ENCODE data around the gene FFAR2. TPM values are rescaled to one million over a fixed set of nuclear protein-coding genes. Genes with fewer than 3 reads are reported as not detected.
"Not testable (repeated sequence)": the region's sequence is repeated elsewhere in the genome, so short reads cannot be mapped to it uniquely, and the experiment has no call there.

FFAR2 gene
- total RNA-seq, 2 donors from 2014 or later: 0.16 to 0.55 TPM

DNA sequence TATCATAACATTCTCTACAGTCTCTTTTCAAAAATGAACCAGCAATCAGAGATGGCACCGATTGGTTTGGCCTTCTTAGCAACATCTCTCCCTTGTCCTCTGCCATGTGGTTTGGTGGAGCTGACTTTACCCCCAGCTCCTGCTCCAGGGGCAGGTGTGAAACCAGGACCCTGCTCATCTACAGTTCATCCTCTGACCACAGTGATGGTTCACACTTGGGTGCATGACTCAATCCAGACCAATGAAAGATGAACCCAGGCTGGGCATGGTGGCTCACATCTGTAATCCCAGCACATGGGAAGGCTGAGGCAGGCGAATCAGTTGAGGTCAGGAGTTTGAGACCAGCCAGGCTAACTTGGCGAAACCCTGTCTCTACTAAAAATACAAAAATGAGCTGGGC is 33.6 kb upstream of the FFAR2 start:
- Mint-ChIP-seq H3K4me1 (peaks cover 5% of the 10 kb centered on the region), H3K27ac (no peak overlapping the region), H3K4me3 (no peak overlapping the region), H3K27me3 (peaks cover 51% of the 10 kb centered on the region), H3K36me3 (ENCODE audit: low read depth) (peaks cover 5% of the 10 kb centered on the region)
- H3K9me3 ChIP-seq (ENCODE audit: control insufficient read depth, low read length, poor library complexity, severe bottlenecking): no peaks in the 10 kb centered on the region
- DNase-seq (no peak), ATAC-seq (no peak)

DNA sequence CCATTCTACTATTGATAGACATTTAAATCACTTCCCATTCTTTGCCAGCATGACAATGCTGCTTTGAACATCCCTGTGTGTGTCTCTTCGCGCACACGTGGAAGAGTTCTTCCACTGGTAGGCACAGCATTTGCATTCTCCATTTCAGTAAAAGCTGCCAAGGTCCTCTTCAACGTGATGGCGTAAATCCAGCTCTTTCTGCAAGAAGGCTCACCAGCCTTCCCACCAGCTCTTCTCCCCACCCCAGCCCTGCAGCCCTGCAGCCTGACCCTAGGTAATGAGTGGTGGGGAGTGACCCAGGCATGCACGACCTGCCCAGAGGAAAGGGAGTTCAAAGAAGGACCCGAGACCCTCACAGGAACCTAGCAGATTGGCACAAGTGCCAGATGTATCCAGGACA is 31.7 kb upstream of the FFAR2 start:
- Mint-ChIP-seq H3K36me3 (ENCODE audit: low read depth) (peaks cover 5% of the 10 kb centered on the region), H3K27me3 (peaks cover 51% of the 10 kb centered on the region), H3K4me1 (peaks cover 7% of the 10 kb centered on the region), H3K4me3 (no peak overlapping the region), H3K27ac (no peak overlapping the region)
- DNase-seq (no peak), ATAC-seq (no peak)
- no peaks in the 10 kb centered on the region for H3K9me3 ChIP-seq (ENCODE audit: control insufficient read depth, low read length, poor library complexity, severe bottlenecking)

DNA sequence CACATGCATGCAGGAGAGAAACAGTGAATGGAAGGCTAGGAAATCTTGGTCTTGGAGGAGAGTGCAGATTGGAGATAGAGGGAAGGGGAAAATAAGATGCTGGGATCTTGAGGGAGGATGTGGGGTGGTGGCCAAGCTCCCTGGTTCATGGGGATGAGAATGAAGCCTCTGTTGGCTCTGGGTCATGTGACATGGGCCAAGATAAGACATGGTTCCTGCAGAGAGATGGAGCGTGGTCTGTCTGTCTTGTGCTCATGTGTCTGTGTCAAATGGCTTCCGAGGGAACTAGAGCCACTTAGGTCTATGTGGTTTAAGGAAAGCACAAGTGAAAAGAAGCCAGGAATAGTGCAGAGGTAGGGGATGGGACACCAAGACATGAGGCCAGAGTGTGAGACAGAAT is 30.8 kb upstream of the FFAR2 start:
- ATAC-seq (no peak), DNase-seq (no peak)
- H3K4me1 Mint-ChIP-seq: peaks cover 7% of the 10 kb centered on the region
- no peaks in the 10 kb centered on the region for H3K9me3 ChIP-seq (ENCODE audit: control insufficient read depth, low read length, poor library complexity, severe bottlenecking)
- H3K4me3 Mint-ChIP-seq: no peak overlapping the region
- peaks cover 51% of the 10 kb centered on the region for H3K27me3 Mint-ChIP-seq
- H3K36me3 Mint-ChIP-seq (ENCODE audit: low read depth): peaks cover 5% of the 10 kb centered on the region
- no peak overlapping the region for H3K27ac Mint-ChIP-seq

DNA sequence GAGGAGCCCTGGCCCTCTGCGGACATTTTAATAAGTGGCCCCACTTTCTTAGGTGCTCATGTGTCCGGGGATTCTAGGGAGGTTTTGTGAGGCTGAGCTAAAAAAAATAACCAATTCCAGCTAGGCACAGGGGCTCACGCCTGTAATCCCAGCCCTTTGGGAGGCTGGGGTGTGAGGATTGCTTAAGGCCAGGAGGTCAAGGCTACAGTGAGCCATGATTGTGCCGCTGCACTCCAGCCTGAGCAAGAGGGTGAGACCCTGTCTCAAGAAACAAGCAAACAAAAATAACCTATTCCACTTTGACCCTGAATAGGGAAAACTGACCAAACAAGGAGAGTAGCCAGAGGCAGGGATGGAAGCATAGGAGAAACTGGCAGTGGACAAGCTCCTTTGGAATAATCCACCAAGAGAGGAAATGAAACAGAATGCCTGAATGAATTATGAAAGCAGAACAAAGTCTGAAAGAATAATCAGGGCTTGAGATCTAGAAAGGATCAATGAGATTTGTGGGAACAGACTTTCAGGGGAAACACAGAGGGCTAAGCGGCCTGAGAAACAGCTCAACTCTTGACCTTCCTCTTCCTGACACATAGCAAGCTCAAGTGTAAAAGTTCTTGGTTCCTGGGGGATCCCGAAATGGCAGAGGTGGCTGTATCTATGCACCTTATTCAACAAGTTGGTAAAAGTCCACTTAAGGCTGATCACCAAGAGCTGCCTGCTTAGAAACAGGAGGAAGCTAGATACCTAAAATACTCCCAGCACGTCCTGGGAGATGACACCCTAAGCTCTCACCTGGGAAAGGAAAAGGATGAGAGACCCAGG is 30.1 kb upstream of the FFAR2 start:
- H3K9me3 ChIP-seq (ENCODE audit: control insufficient read depth, low read length, poor library complexity, severe bottlenecking): no peaks in the 10 kb centered on the region
- peaks cover 47% of the 10 kb centered on the region for H3K27me3 Mint-ChIP-seq
- H3K27ac Mint-ChIP-seq: peak overlapping the region; percentile 75
- DNase-seq (no peak), ATAC-seq (no peak)
- H3K36me3 Mint-ChIP-seq (ENCODE audit: low read depth): peaks cover 5% of the 10 kb centered on the region
- H3K4me1 Mint-ChIP-seq: peaks cover 7% of the 10 kb centered on the region
- H3K4me3 Mint-ChIP-seq: no peak overlapping the region

DNA sequence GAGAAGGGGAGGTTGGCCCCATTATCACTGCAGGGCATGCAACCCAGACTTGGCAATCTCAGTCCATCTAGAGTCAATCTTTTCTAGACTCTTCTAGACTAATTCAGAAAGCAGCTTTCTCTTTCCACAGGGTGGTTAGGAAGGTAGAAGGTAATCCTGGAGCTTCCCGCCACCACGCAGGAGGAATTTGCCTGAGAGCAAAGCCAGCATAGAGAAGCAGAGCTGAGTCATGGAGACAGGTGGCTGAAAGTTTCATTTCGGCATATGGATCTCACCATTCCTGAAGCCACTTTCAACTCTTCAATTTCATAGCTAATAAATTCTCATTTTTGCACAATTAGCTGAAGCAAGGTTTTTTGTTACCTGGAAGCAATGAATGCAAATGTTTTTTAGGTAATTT is 29.0 kb upstream of the FFAR2 start:
- Mint-ChIP-seq H3K27ac (no peak overlapping the region), H3K4me1 (peaks cover 7% of the 10 kb centered on the region), H3K4me3 (no peak overlapping the region), H3K27me3 (peaks cover 35% of the 10 kb centered on the region), H3K36me3 (ENCODE audit: low read depth) (peaks cover 5% of the 10 kb centered on the region)
- no peak for ATAC-seq
- H3K9me3 ChIP-seq (ENCODE audit: control insufficient read depth, low read length, poor library complexity, severe bottlenecking): no peaks in the 10 kb centered on the region
- no peak for DNase-seq

DNA sequence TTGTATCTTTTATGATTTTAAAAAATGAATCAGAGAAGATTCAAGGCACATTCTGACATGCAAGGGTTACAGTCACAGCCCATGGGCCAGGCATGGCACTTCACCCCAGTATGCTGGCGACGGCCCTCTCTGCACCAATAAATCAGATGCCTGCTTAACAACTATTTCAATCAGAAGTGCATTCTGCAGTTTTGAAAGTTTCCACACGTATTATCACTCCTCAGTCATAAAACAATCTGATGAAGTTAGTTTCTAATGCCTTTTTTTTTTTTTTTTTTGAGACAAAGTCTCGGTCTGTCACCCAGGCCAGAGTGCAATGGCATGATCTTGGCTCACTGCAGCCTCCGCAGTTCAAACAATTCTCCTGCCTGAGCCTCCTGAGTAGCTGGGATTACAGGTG is 28.3 kb upstream of the FFAR2 start:
- DNase-seq: no peak
- Mint-ChIP-seq H3K4me3 (no peak overlapping the region), H3K4me1 (peaks cover 7% of the 10 kb centered on the region), H3K27ac (no peak overlapping the region), H3K36me3 (ENCODE audit: low read depth) (peaks cover 5% of the 10 kb centered on the region), H3K27me3 (peaks cover 29% of the 10 kb centered on the region)
- no peak for ATAC-seq
- H3K9me3 ChIP-seq (ENCODE audit: control insufficient read depth, low read length, poor library complexity, severe bottlenecking): no peaks in the 10 kb centered on the region

DNA sequence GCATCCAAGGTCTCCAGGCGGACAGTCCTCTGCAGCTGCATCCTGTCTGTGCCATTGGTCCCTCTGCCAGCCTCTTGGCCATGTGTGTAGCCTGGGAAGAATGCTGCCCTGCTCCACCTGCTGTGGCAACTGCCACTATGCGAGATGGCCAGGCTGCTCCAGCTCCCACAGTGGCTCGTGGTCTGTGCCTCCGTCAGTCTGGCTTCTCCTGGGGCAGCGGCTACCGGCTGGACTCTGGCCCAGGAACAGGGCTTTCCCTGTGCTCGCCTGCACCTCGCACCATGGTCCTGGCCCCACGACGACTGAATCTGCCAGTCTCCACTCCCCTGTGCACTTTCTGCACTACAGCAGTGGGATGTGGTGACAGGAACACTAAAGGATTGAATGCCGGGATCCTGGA is 26.7 kb upstream of the FFAR2 start:
- DNase-seq: no peak
- peaks cover 20% of the 10 kb centered on the region for H3K27me3 Mint-ChIP-seq
- ATAC-seq: no peak

DNA sequence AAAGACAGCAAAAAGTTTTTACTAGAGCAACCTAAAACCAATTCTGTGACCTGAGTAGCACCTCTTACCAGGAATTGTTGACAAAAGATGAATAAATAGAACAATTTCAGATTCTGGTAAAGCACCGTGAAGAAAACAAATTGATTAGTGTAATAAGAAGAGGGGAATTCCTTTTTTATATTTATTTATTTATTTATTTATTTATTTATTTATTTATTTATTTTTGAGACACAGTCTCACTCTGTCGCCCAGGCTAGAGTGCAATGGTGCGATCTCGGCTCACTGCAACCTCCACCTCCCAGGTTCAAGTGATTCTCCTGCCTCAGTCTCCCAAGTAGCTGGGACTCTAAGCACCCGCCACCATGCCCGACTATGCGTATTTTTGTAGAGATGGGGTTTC is 24.7 kb upstream of the FFAR2 start:
- H3K4me3 Mint-ChIP-seq; DNase-seq; ATAC-seq; H3K4me1 Mint-ChIP-seq; H3K36me3 Mint-ChIP-seq (ENCODE audit: low read depth); H3K27ac Mint-ChIP-seq; H3K9me3 ChIP-seq (ENCODE audit: control insufficient read depth, low read length, poor library complexity, severe bottlenecking); H3K27me3 Mint-ChIP-seq: not testable (repeated sequence)

More for the DNA sequence above, 26.7 kb upstream of the FFAR2 start:
- H3K9me3 ChIP-seq (ENCODE audit: control insufficient read depth, low read length, poor library complexity, severe bottlenecking): no peaks in the 10 kb centered on the region
- H3K4me3 Mint-ChIP-seq: no peak overlapping the region
- H3K27ac Mint-ChIP-seq: no peak overlapping the region
- H3K36me3 Mint-ChIP-seq (ENCODE audit: low read depth): peaks cover under 1% of the 10 kb centered on the region
- peaks cover 7% of the 10 kb centered on the region for H3K4me1 Mint-ChIP-seq

DNA sequence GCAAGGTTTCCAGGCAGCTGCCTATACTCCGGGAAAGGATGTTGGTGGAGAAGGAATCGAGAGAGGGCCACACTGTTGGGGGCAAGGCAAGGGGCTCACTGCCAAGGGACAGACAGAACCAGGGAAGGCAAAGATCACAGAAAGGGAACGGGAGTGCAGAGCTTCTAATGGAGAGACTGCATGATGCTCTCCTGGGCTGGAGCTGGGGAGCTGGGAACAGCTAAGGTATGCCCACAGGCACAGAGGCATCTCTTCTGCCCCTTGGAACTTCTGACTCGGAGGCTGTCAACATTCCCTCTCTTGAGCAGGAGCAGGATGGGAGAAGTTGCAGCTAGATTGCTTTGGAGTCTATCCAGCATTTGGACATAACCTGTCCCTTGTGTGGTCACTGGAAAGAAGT is 22.4 kb upstream of the FFAR2 start:
- H3K27ac Mint-ChIP-seq: no peak overlapping the region

DNA sequence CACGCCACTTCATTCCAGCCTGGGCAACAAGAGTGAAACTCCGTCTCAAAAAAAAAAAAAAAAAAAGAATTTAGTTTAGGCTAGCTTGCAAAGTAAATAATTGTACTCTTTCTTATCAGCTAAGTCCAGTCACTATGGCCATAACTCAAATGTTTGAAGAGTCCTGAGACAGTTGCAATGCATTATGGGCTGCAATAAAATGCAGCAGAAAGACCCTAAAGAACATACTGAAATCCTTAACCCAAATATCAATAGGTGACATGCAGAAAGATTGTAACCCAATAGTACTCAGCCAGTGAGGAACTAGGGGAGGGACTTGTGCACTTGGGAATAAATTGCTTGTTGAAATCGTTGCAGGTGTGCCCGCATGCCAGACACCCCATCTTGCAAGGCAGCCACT is 20.9 kb upstream of the FFAR2 start:
- no peak for DNase-seq
- Mint-ChIP-seq H3K27me3 (no peaks in the 10 kb centered on the region), H3K4me3 (no peak overlapping the region), H3K36me3 (ENCODE audit: low read depth) (peaks cover 4% of the 10 kb centered on the region), H3K4me1 (no peaks in the 10 kb centered on the region), H3K27ac (no peak overlapping the region)
- H3K9me3 ChIP-seq (ENCODE audit: control insufficient read depth, low read length, poor library complexity, severe bottlenecking): no peaks in the 10 kb centered on the region
- ATAC-seq: no peak

More for the DNA sequence above, 22.4 kb upstream of the FFAR2 start:
- Mint-ChIP-seq H3K4me3 (no peak overlapping the region), H3K4me1 (no peaks in the 10 kb centered on the region), H3K36me3 (ENCODE audit: low read depth) (peaks cover 2% of the 10 kb centered on the region), H3K27me3 (no peaks in the 10 kb centered on the region)
- H3K9me3 ChIP-seq (ENCODE audit: control insufficient read depth, low read length, poor library complexity, severe bottlenecking): no peaks in the 10 kb centered on the region
- DNase-seq (no peak), ATAC-seq (no peak)

DNA sequence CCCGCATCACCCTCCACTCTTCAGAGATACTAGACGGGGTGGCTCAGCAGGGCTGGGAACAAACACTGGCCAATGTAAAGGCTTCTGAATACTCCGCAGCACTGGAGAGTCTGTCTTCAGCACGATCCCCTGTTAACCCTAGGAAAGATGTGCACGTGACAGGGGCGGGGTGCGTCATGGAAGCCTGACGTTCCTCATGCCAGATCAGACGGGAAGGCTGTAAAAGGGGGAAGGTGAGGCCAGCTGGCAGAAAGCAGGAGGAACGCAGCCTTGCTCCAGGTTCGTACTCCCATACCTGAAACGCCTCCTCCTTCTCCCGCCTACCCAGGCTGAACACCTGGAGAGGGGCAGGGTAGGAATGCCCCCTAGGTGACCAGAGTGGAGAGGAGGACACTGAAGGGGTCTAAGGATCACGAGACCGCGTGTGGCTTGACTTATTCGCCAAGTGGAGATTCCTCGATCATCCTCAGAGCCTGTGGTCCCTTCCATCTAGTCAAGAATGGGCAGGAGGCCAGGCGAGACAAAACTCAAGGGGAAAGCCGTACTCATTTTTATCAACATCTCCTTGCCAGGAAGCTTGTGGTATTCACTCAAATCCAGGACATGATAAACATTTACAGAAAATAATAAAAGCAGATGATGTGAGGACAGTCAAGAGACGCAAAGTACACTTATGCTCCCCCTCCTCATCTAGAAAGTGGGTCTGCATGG is 18.2 kb upstream of the FFAR2 start:
- Mint-ChIP-seq H3K36me3 (ENCODE audit: low read depth) (peaks cover 4% of the 10 kb centered on the region), H3K4me3 (no peak overlapping the region), H3K27me3 (no peaks in the 10 kb centered on the region), H3K4me1 (no peaks in the 10 kb centered on the region), H3K27ac (no peak overlapping the region)
- no peak for DNase-seq
- ATAC-seq: no peak
- H3K9me3 ChIP-seq (ENCODE audit: control insufficient read depth, low read length, poor library complexity, severe bottlenecking): no peaks in the 10 kb centered on the region

DNA sequence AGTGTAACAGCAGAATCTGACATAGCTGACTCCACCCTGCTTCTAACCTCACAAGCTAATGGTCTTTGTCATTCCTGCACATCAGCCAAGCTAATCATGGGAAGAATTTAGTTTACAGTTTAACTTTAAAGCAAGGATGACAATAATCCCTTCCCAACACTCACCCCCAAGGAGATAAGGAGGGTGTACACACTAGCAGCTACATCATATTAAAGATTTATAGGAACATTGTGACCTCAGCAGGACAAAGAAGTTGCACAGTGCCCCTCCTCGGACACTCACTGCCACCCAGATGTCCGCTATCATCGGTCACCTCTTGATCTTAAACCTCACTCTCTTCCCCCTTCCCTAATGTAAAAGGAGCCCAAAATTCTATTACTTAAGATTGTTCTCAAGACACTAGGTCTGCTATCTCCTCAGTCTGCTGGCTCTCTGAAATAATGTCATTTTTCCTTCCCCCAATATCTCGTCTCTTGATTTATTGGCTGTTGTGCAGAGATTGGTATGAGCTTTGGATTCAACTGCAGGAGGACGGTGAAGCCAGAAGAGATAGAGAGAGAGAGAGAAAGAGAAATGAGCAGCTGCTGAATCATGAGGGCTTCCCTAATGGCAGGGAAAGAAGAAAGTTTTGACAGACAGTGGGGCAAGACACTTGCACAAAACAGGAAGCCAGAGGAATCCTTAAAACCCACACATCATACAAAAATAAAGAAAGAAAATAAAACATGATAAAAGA is 17.5 kb upstream of the FFAR2 start:
- Mint-ChIP-seq H3K4me1 (no peaks in the 10 kb centered on the region), H3K27ac (no peak overlapping the region), H3K27me3 (no peaks in the 10 kb centered on the region), H3K36me3 (ENCODE audit: low read depth) (peaks cover 4% of the 10 kb centered on the region), H3K4me3 (no peak overlapping the region)
- ATAC-seq (no peak), DNase-seq (no peak)
- no peaks in the 10 kb centered on the region for H3K9me3 ChIP-seq (ENCODE audit: control insufficient read depth, low read length, poor library complexity, severe bottlenecking)

DNA sequence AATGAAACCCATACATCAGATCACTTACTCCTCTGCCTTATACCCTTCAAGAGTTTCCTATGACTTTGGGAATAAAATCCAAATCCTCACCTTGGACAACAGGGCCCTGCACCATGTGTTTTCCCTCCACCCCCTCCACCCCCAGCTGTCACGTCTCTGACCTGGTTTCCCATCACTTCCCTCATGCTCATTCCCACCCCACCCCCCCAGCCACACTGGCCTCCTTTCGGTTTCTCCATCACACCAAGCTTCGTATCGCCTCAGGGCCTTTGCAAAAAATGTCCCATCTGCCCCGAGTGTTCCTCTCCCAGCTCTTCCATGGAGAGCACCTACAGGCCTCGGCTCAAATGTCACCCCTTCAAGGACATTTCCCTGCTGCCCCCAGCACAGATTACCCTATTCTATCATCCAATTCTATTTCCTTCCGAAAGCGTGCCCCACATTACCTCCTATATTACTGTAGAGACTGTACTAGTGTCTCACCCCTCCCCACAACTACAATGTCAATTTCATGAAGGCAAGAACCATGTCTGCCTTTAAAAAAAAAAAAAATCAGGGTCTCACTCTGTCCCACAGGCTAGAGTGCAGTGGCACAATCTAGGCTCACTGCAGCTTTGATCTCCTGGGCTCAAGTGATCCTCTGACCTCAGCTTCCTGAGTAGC is 16.8 kb upstream of the FFAR2 start:
- ATAC-seq (no peak), DNase-seq (no peak)
- Mint-ChIP-seq H3K27me3 (no peaks in the 10 kb centered on the region), H3K36me3 (ENCODE audit: low read depth) (peaks cover 4% of the 10 kb centered on the region), H3K4me1 (peaks cover 3% of the 10 kb centered on the region), H3K27ac (no peak overlapping the region), H3K4me3 (no peak overlapping the region)
- H3K9me3 ChIP-seq (ENCODE audit: control insufficient read depth, low read length, poor library complexity, severe bottlenecking): no peaks in the 10 kb centered on the region

Data from T-helper 17 cell (primary cell).